Breast epithelium (tissue), 3 donors: ENCODE measurements around the gene FAM20C.

ENCODE experiments used
- POLR2A ChIP-seq: fragments of 450-650 bp; IDR thresholded peaks from one replicate; pipeline ENCODE4 v1.6.1; 2016; ENCODE audit warnings: antibody characterized with exemption, mild to moderate bottlenecking, moderate library complexity
- POLR2AphosphoS5 ChIP-seq, 3 donors: sonication (generic); formaldehyde crosslinking; IDR thresholded peaks; one replicate each; pipeline ENCODE4 v1.6.1; 2017; ENCODE audit warnings: antibody characterized with exemption in 3 of 3
- TF ChIP-seq, protein P1 (sequence below), 3 donors: fragments of 450-650 bp; IDR thresholded peaks; one replicate each; pipeline ENCODE4 v1.5.1; 2016 to 2017; ENCODE audit warnings: antibody characterized with exemption in 3 of 3, mild to moderate bottlenecking in 3 of 3, moderate library complexity in 3 of 3

DNA sequence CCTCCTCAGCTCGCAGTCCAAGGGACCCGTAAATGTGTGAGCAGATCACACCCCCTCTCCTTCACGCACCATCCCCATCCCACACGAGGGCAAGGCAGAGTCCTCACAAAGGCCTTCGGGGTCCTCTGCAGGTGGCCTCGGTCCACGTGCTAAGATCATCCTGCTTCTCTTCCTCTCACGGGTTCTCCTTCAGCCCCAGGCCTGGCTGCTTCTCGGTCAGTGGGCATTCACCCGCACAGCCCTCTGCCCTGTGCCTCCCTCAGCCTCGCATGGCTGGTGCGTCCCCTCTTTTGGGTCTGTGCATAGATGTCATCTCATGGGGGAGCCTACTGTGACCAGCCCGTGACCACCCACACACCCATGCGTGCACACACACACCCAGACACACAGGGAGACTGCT lies 80.3 kb downstream of the FAM20C start:
- TF ChIP-seq, protein P1, sequence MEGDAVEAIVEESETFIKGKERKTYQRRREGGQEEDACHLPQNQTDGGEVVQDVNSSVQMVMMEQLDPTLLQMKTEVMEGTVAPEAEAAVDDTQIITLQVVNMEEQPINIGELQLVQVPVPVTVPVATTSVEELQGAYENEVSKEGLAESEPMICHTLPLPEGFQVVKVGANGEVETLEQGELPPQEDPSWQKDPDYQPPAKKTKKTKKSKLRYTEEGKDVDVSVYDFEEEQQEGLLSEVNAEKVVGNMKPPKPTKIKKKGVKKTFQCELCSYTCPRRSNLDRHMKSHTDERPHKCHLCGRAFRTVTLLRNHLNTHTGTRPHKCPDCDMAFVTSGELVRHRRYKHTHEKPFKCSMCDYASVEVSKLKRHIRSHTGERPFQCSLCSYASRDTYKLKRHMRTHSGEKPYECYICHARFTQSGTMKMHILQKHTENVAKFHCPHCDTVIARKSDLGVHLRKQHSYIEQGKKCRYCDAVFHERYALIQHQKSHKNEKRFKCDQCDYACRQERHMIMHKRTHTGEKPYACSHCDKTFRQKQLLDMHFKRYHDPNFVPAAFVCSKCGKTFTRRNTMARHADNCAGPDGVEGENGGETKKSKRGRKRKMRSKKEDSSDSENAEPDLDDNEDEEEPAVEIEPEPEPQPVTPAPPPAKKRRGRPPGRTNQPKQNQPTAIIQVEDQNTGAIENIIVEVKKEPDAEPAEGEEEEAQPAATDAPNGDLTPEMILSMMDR (IDR thresholded peaks at IDR 0.05): no peak
- TF ChIP-seq POLR2A (no peak), POLR2AphosphoS5 (IDR thresholded peaks at IDR 0.05) (no peak)
